ENCODE data around the gene MPND.
A peak's percentile ranks its signal among the peaks of the same experiment; 100 is the strongest.

Gene MPND

GRCh38 chr19:4343370-4344307 lies at the start of gene MPND:
Gene MPND (plus strand): TSS chr19:4343562. CDS start chr19:4343594, 32 bp downstream.
- peak; percentile 53 for DNase-seq

DNA sequence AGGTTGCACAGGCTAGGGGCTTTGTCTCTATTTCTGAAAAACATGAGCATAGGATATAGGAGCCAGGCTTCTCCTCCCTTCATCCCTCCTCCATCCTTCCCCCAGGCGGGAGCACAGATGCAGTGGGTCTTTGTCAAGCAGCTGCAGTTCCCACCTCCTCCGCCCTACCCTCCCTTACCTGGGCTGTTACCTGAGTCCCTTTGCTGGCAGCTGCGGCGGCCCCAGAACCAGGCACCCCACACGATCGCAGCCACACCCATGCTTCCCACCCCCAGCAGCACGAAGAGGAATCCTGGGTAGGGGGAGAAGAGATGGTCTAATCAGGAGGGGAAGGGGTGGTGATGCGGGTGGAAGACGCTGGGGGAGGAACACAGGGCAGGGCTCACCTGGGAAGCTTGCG lies 49.0 kb upstream of the MPND start:
- DNase-seq: no peak

DNA sequence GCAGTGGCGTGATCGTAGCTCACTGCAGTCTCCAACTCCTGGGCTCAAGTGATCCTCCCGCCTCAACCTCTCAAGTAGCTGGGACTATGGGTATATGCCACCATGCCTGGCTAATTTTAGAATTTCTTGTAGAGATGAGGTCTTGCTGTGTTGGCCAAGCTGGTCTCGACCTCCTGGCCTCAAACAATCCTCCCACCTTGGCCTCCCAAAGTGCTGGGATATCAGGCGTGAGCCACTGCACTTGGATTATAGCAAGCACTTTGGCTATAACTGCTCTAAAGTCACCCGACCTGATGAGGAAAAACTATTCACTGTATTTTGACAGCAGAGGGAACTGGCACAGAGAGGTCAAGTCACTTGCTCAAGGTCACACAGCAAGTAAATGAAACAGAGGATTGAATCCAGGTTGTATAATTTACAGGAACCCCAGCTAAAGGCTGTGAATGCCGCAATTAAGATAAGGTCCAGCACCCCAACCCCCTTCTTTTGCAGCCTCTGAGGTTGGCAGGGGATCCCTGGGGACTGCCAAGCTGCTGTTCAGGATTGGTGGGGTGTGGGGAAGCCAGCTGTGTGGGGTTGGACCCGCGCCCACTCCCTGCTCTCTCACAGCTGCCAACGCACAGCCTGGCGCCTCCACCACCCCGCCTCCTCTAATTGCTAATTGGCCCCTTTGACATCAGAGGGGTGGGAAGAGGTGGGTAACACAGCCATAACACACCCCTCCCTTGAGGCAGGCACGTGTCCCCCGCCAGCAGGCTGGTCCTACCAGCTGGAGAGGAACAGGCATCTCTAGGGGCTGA lies 47.2 kb upstream of the MPND start:
- DNase-seq: peak; percentile 94

DNA sequence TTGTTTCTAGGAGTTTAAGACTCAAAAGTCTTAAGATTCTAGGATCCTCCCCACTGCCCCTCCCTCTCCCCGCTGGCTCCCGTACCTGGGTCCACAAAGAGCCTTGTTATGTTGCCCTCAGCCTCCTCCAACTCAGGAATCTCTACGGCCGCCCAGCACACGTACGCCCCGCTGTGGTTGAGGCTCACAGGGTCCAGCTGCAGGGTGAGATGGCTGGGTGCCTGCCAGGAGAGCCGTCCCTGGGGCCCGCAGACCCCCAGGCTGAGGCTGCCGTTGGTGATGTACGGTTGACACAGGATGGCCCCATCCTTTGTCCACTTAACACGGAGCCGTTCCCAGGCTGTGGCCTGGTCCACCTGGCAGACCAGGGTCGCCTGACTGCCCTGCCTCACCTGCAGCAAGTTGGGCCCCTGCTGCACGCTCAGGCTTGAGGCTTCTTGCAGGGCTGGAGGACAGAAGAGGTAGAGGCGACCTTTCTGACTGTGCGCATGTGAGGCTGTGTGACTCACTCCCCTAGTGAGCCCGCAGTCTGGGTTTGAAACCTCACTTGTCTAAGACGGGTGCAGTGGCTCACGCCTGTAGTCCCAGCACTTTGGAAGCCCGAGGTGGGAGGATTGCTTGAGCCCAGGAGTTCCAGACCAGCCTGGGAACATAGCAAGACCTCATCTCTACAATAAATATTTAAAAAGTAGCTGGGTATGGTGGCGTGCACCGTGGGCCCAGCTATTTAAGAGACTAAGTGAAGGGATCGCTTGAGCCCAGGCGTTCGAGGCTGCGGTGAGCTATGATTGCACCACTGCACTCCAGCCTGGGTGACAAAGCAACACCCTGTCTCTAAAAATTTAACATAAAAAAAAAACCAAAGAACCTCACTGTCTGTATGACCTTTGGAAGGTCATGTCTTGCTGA lies 45.2 kb upstream of the MPND start:
- DNase-seq: no peak

- DNase-seq: no peak
These were observed 44.4 kb upstream of the MPND start for GRCh38 chr19:4298810-4299550.

DNA sequence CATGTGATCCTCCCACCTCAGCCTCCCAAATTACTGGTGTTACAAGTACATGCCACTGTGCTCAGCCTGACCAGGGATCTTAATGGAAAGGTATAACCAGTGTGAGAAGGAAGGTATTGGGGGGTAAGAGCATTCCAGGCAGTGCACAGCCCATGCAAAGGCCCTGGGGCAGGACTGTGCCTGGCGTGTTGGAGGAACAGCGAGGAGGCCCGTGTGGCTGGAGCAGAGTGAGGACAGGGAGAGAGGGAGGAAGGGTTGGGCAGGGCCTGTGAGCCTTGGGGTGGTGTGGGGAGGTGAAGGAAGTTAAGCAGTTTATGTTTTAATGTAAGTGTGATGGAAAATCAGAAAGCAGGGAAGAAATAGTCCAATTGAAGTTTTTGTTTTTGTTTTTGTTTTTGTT lies 42.8 kb upstream of the MPND start:
- DNase-seq: no peak

DNA sequence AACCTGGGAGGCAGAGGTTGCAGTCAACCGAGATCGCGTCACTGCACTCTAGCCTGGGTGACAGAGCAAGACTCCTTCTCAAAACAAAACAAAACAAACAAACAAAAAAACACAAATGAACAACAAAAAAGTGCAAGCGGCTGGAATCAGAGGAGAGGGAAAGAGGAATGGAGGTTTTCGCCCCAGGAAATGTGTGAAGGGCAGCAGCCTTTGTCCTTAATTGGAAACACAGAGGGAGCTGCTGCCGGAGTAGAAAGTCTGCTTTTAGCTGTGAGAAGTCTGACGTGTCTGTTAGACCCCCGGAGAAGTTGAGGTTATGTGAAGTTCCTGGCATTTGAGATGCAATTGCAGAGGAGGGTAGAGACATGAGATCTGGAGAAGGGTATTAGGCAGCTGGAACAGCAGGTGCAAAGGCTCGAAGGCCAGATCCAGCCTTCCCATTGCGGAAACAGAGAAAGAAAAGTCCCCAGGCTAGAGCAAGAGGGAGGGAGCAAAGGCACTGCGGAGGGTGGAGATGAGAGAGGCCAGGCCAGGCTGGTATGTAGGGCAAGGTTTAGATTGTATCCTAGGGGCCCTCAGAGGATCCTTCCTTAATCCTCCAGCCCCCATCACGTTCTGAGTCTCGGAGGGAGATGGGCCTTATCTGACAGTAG lies 41.6 kb upstream of the MPND start:
- DNase-seq: no peak

DNA sequence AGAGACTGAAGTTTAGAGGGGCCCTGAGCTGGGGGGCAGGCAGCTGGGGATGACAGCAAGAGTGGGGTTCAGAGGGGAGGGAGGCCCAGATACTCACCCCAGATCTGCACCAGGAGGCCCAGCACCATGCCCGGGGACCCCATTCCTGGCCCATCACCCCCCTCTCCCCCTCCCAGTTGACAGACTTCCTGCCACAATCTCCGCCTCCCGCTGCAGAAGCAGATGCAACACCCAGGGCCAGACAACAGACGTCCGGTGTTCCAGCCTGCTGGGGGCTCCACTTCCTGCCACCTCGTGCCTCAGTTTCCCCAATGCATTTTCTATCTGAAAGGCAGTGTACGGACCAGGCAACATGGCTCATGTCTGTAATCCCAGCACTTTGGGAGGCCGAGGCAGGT lies 41.1 kb upstream of the MPND start, which contains the start of gene TMIGD2:
Gene TMIGD2, minus strand, starts transcription at position 147 of the 398 bp plus-strand sequence. Its CDS starts 4 bp downstream, at position 143.
- no peak for DNase-seq

DNA sequence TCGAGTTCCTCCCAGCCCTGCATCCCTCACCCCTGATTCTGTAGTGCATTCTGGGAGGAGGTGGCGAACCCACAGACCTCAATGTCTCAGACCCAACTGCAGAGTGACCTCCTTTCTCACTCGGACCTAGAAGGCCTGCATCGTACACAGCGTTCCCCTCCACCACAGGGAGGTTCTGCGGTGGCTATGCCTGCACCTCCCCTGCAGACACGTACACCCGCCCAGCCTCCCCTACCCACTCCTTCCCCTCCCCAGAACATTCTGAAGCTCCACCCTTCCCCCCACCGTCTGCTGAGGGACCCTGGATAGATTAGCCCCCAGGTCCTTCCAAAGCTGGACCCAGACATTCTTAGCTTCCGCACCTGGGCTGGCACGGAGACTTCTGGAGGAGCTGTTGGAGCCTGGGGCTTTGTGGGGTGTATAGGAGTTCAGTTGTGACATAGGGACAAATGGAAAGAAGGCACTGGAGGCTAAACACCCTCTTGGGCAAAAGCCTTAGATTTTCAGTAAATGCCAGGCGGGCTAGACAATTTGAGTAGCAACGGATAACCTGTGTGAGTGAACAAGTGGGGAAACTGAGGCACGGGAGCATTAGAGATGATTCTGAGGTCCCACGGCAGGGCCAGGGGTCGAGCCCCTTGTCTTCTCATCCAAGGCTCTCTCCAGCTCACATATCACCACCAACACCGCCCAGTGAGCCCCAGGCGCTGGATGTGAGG lies 39.4 kb upstream of the MPND start:
- DNase-seq: no peak

GRCh38 chr19:4304538-4305256 lies 38.7 kb upstream of the MPND start, which contains the start of gene FSD1:
Gene FSD1 (plus strand): TSS chr19:4304598. CDS start chr19:4304747, 149 bp downstream.
- peak; percentile 23 for DNase-seq

DNA sequence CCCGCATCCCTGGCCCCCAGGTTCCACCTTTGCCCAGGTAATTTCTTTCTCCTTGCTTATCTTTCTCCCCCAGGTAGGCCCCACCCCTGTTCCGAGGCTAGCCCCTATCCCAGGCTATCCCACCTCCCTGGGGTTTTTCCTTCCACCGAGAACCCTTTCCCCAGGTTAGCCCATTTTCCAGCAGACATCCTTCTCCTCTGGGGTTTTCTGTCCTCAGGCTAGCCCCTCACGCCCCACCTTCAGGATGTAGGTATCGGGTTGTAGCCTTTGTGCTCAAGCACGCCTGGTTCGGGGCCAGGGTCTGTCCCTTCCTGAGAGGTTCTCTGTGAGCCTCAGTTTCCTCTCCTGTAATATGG lies 38.1 kb upstream of the MPND start:
- DNase-seq: no peak

- DNase-seq: no peak
These were observed 37.7 kb upstream of the MPND start for GRCh38 chr19:4305659-4306058.

DNA sequence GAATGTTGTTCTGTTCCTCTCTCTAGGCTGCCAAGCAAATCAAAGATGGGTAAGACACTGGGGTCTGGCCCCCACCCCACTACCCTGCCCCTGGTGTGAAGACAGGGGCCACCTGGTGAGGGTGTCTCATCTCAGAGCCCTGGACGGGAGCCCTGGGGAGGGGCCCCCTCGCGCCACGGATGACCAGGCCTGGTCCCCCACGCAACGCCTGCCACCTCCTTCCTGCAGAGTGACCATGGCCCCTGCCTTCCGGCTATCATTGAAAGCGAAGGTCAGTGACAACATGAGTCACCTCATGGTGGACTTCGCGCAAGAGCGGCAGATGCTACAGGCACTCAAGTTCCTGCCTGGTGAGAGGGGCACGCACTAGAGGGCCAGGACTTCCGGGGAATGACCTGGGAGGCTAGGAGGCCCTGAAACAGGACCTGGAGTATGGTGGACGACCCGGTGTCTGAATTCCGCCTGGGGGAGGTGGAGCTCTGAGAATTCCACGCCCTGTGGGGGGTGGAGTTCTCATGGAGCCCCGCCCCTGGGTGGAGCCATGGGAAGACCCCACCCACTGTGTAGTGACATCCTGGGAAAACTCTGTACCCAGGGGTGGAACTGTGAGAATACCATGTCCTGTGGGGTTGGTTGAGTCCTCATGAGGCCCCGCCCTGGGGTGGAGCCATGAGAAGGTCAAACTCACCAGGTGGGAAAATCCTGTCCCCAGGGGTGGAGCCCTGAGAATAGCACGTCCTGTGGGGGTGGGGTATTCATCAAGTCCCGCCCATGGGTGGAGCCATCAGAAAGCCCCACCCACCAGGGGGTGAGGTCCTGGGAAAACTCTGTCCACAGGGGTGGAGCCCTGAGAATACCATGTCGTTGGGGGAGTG lies 32.9 kb upstream of the MPND start:
- DNase-seq: no peak

GRCh38 chr19:4313847-4314490 lies 29.4 kb upstream of the MPND start:
- DNase-seq: no peak

DNA sequence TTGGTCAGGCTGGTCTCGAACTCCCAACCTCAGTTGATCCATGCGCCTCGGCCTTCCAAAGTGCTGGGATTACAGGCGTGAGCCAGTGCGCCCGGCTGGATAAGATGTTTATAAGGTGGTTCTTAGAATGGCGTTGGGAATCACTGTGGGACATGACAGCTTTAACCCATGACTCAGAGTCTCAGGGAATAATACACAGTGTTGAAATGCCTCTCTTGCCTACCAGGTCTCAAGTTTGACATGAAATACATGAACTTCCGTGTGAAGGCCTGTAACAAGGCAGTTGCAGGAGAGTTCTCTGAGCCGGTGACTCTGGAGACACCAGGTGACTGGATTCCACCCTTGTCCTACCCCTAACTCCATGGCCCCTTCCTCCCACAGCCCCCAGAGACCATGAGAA lies 26.4 kb upstream of the MPND start:
- no peak for DNase-seq

DNA sequence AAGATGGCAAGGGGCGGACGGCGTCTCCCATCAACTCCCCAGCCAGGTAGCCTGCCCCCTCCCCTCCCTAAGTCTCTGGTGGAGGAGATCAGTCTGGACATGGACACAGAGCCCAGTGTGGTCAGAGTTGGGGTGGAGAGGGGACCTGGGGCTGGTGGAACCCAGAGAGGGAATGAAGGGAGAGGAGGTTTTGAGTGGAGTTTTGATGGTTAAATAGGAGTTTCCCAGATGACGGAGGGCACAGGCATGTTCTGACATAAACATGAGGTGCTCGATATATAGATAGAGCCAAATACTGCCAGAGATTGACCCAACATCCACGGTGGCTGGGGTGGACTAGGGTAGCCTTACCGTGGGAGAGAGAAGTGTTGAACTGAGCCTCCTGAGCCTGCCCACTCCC lies 24.9 kb upstream of the MPND start:
- DNase-seq: no peak

DNA sequence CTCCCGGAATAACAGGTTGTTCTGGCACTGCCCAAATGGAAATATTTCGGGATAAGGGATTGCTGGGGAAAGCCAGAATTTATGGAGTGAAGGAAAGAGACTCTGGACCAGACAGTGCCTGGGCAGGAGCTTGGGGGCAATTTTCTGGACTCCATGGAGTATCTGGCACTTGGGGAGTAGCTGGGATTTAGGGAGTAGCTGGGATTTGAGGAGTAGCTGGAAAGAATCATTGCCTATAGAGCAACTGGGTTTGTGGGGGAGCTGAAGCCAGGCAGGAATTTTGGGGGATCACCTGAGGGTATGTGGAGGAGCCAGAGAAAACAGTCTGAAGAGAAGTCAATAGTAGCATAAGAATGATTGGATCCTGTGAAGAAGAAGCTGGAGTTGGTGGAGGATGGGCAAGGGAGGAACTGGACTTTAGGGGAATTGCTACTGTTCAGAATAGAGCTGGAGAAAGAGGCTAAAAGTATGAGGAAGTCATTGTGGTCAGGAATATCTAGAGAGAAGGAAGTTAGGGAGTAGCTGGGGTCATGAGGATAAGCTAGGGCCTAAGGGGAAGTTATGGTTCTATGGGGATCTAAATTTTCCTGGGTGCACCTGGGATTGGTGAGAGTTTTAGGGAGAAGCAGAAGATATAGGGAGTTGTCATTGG lies 24.2 kb upstream of the MPND start:
- DNase-seq: no peak

- no peak for DNase-seq
These were observed 22.9 kb upstream of the MPND start for GRCh38 chr19:4320419-4320818.

All from NCI-H1694 treated with DMSO at 0.1 percent for 48 hours (cell line).